GM21360 (cell line): ENCODE results near the gene GJC1.
"Not testable (repeated sequence)": the region's sequence is repeated elsewhere in the genome, so short reads cannot be mapped to it uniquely, and the experiment has no call there.

Source experiments
- ATAC-seq: cut with Tn5 transposase; IDR thresholded peaks from one replicate; pipeline ENCODE4 v1.9.1; 2021; ENCODE audit warnings: mild to moderate bottlenecking, moderate library complexity; ENCODE audit not compliant: unreplicated experiment

The GJC1 gene

DNA sequence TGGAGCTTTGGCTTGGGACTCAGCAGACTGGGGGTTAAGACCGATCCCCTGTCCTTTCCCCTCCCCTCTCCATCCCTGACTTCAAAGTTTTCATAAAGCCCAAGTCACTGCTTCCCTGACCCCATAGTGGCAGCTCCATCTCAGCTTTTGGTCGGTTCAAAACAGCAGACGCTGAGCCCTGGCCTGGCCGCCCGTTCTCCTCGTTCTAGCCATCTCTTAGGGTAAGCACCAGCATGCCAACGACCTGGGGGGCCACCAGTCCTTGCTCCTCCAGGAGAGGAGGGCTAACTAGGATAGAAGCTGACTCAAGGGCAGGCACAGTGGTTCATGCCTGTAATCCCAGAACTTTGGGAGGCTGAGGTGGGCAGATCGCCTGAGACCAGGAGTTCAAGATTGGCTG is 16.1 kb upstream of the GJC1 start:
- no peak for ATAC-seq

DNA sequence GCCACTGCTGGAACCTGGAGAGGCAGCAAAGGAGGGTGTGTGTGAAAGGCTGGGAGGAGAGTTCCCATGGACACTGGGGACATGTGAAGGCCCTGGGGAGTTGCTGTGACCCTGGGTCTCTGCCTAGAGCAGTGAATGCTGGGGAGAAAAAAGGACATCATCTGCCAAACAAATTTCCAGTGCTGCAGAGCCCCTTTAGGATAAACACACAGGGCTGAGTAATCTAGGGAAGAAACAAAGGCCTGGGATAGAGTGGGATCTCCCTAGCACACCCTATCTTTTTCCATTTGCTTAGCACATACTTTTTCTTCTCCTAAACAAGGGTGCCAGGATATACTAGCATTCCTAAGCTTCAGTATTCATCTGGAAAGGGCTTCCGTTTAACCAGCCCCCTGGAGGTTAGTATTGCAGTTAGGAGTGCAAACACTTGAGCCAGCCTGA is 14.3 kb upstream of the GJC1 start:
- no peak for ATAC-seq

DNA sequence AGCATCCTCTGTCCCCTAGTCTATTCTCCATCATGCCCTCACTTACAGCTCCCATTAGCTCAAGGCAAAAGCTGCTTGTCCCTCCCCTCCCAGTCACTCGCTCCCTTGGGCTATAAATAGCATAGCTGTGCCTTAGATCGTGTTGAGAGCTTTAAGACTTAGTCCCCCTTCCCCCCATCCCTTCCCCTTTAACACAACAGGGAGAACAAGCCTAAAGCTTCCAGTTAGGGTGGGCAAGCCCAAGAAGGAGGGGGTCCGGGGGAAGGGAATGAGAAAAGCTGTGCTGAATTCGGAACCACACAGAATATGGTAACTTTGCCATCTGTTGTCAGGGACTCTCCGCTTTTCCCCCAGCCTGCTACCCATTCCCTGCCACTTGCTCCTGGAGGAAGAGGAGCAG is 12.7 kb upstream of the GJC1 start:
- no peak for ATAC-seq

GRCh38 chr17:44840936-44841335 is 10.8 kb upstream of the GJC1 start:
- no peak for ATAC-seq

GRCh38 chr17:44840274-44840673 is 10.2 kb upstream of the GJC1 start:
- ATAC-seq: no peak

DNA sequence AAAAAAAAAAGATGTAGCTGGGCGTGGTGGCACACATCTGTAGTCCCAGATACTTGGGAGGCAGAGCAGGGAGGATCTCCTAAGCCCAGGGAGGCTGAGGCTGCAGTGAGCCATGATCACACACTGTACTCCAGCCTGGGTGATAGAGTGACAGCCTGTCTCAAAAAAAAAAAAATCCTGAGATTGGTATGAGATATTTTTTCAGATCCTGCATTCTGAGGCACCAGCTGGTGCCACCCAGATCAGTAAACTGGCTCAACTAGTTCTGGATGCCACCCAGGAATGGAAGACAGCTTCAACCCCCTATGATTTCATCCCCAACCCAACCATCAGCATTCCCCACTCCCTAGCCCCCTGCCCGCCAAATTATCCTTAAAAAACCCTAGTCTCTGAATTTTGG is 7.1 kb upstream of the GJC1 start:
- no peak for ATAC-seq

- ATAC-seq: no peak
These were observed 2.7 kb upstream of the GJC1 start for GRCh38 chr17:44832805-44833204.

- ATAC-seq: no peak
These were observed 1.3 kb upstream of the GJC1 start for GRCh38 chr17:44831371-44831770.

DNA sequence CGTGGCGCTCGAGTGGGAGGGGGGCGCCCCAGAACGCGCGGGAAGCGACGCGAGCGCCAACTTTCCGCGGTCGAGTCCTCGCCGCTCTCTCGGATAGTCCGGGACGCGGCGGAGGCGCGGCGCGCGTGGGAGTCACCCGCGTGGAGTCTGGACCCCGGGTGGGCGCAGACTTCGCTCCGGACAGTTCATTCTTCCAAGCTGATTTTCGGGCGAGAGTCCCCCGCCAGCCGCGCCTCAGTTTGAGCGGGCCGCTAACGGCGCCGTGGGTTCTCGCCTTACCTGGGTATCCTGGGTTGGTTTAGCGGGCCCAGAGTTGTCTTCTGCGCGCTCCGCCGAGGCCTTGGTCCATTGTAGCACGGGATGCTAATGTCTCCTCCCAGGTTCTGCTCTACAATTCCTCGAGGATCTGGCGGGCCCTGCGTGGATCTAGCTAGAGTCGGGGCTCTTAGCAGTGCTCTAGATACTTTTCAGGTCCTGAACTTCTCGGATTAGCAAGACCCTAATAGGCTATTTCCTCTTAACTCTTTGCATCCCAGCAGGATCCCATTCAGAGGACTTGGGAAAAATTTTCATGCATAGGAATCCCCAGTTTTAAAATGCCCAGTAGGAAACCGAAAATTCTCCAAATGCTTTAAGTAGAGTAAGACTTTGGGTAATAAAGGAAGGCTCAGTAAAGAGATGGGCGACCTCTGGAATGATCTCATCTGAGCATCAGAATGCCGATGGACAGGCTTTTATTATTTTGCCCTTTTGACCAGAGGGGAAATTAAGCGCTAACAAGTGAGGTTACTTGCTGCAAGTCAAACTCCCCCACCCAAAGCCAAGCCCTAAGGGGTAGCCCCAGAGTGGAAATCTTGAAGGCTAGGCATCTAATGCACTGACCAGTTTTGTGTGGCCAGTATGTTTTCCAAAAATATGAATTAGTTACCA is 537 bp upstream of the GJC1 start:
- ATAC-seq: no peak

GRCh38 chr17:44828919-44829522 is 1.1 kb downstream of the GJC1 start:
- no peak for ATAC-seq

GRCh38 chr17:44827863-44828262 is 2.2 kb downstream of the GJC1 start:
- no peak for ATAC-seq

DNA sequence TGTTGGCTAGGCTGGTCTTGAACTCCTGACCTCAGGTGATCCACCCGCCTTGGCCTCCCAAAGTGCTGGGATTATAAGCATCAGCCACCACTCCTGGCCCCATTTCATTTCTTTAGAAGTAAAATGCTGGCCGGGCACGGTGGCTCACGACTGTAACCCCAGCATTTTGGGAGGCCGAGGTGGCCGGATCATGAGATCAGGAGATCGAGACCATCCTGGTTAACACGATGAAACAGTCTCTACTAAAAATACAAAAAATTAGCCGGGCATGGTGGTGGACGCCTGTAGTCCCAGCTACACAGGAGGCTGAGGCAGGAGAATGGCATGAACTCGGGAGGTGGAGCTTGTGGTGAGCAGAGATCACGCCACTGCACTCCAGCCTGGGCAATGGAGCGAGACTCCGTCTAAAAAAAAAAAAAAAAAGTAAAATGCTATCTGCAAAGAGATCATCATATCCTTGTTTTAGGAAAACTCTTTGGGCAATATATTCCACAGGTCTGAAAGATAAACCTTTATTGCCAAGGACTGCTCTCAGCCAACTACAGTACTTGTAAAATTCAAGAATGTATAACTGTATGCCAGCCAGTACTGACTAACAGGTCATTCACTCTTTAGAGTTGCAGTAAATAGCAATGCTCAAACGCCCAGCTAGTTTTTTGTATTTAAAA is 3.8 kb downstream of the GJC1 start:
- ATAC-seq: no peak

DNA sequence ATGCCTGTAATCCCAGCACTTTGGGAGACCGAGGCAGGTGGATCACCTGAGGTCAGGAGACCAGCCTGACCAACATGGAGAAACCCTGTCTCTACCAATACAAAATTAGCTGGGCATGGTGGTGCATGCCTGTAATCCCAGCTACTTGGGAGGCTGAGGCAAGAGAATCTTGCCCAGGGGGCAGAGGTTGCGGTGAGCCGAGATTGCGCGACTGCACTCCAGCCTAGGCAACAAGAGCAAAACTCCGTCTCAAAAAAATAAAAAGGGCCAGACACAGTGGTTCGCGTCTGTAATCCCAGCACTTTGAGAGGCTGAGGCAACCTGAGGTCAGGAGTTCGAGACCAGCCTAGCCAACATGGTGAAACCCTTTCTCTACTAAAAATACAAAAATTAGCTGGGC is 4.9 kb downstream of the GJC1 start:
- ATAC-seq: not testable (repeated sequence)

- ATAC-seq: no peak
These were observed 9.4 kb downstream of the GJC1 start for GRCh38 chr17:44820631-44821212.

DNA sequence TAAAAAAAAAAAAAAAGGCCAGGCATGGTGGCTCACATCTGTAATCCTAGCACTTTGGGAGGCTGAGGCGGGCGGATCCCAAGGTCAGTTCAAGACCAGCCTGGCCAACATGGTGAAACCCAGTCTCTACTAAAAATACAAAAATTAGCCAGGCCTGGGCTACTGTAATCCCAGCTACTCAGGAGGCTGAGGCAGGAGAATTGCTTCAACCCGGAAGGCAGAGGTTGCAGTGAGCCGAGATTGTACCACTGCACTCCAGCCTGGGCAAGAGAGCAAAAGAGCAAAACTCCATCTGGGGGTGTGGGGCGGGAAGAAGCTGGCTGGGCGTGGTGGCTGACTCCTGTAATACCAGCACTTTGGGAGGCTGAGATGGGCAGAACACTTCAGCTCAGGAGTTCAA is 11.6 kb downstream of the GJC1 start:
- ATAC-seq: not testable (repeated sequence)

GRCh38 chr17:44812263-44812662 is 17.8 kb downstream of the GJC1 start:
- ATAC-seq: no peak

GRCh38 chr17:44808656-44809388 is 21.3 kb downstream of the GJC1 start:
- ATAC-seq: not testable (repeated sequence)

DNA sequence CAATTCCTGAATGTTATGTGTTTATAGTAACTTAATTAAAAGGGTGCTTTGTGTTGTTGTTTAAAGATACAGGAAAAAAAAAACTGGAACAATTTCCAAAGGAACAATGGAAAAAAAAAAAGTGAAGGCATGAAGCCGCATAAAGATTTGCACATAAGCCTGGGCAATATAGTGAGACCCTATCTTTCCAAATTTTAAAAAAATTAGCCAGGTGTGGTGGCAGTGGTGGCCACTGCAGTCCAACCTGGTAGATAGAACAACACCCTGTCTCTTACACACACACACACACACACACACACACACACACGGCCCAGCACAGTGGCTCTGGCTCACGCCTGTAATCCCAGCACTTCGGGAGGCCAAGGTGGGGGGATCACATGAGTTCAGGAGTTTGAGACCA is 21.9 kb downstream of the GJC1 start:
- no peak for ATAC-seq

DNA sequence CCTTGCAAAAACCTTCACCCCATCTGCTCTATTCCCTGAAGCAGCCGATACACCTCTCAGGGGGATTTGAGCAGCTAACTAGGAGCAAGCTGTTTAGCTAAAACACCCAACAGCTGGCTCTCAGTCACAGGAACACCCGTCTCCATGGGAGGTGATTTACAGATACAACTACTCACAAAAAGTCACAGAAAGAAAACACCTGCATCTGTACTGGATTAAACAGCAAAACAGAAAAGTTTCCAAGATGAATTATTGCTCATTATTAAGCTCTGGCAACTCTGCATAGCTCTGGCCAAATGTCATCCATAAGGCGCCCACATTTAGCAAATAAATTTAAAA is 22.3 kb downstream of the GJC1 start:
- ATAC-seq: no peak

- ATAC-seq: no peak
These were observed 22.8 kb downstream of the GJC1 start for GRCh38 chr17:44807093-44807816.
